Hepatocyte (in vitro differentiated cells): ENCODE data around the gene ANXA2. TPM values are rescaled to one million over a fixed set of nuclear protein-coding genes. Genes with fewer than 3 reads are reported as not detected.

Experiments used
- DNase-seq: peaks from one replicate; pipeline ENCODE4 v3.0.0-alpha.2; 2016; ENCODE audit warnings: low spot score
- H2AFZ ChIP-seq: fragments of 200-600 bp; sonication (generic); 2 replicates; pipeline ENCODE4 v1.6.0; 2016; ENCODE audit warnings: antibody characterized with exemption, mild to moderate bottlenecking
- H3K27ac ChIP-seq: fragments of 200-600 bp; sonication (generic); 2 replicates; pipeline ENCODE4 v1.5.1; 2016; ENCODE audit warnings: mild to moderate bottlenecking
- H3K27me3 ChIP-seq: fragments of 200-600 bp; sonication (generic); 2 replicates; pipeline ENCODE4 v1.6.1; 2016
- H3K36me3 ChIP-seq: fragments of 200-600 bp; sonication (generic); replicated peaks from 2 replicates; pipeline ENCODE4 v1.5.1; 2016; ENCODE audit warnings: low read depth; ENCODE audit not compliant: insufficient read depth
- H3K4me1 ChIP-seq: fragments of 200-600 bp; sonication (generic); 2 replicates; pipeline ENCODE4 v1.5.1; 2016; ENCODE audit warnings: mild to moderate bottlenecking, moderate library complexity; ENCODE audit not compliant: insufficient read depth
- H3K4me2 ChIP-seq: fragments of 200-600 bp; sonication (generic); 2 replicates; pipeline ENCODE4 v1.6.0; 2016
- H3K4me3 ChIP-seq: fragments of 200-600 bp; sonication (generic); 2 replicates; pipeline ENCODE4 v1.5.1; 2016; ENCODE audit warnings: mild to moderate bottlenecking
- H3K79me2 ChIP-seq: fragments of 200-600 bp; sonication (generic); 2 replicates; pipeline ENCODE4 v1.6.0; 2017; ENCODE audit warnings: mild to moderate bottlenecking
- H3K9me2 ChIP-seq: fragments of 200-600 bp; sonication (generic); replicated peaks from 2 replicates; pipeline ENCODE4 v1.6.0; 2017; ENCODE audit warnings: mild to moderate bottlenecking; ENCODE audit not compliant: insufficient read depth
- H3K9me3 ChIP-seq: fragments of 200-600 bp; sonication (generic); 2 replicates; pipeline ENCODE4 v1.5.1; 2016; ENCODE audit warnings: low read depth, mild to moderate bottlenecking
- H4K20me1 ChIP-seq: fragments of 200-600 bp; sonication (generic); 2 replicates; pipeline ENCODE4 v1.6.0; 2016; ENCODE audit warnings: mild to moderate bottlenecking; ENCODE audit not compliant: insufficient read depth, poor library complexity, severe bottlenecking
- EZH2 ChIP-seq: fragments of 200-600 bp; sonication (generic); IDR thresholded peaks from 2 replicates; pipeline ENCODE4 v1.6.1; 2016; ENCODE audit warnings: antibody characterized with exemption, mild to moderate bottlenecking, borderline replicate concordance
- EZH2phosphoT487 ChIP-seq: fragments of 200-600 bp; sonication (generic); IDR thresholded peaks from one replicate; pipeline ENCODE4 v1.6.1; 2018; ENCODE audit warnings: antibody characterized with exemption, mild to moderate bottlenecking, low read depth, moderate library complexity; ENCODE audit not compliant: unreplicated experiment, severe bottlenecking
- WGBS: methylation state at CpG from one replicate; pipeline ENCODE4 v1.1.6; 2016; ENCODE audit warnings: low lambda C conversion rate; ENCODE audit errors: missing lambda C conversion rate; 5-methylcytosine and 5-hydroxymethylcytosine counted together
- polyA plus RNA-seq: library from polyadenylated mRNA; unstranded; fragments of >200 nt; fragmentation: Nextera tagmentation; extraction: Ambion mirVana; gene quantifications from 2 replicates; pipeline ENCODE4 v1.2.1, GENCODE V29; 2016
- total RNA-seq: library from RNA; depleted of rRNA; stranded (reverse); fragments of >200 nt; gene quantifications from 2 replicates; pipeline ENCODE4 v1.2.3, GENCODE V29; 2014
- TF ChIP-seq, protein P1 (sequence below): fragments of 200-600 bp; sonication (generic); IDR thresholded peaks from 2 replicates; pipeline ENCODE4 v1.5.1; 2016; ENCODE audit warnings: antibody characterized with exemption, mild to moderate bottlenecking; ENCODE audit not compliant: poor library complexity

ANXA2 gene
- total and polyA plus RNA-seq, 2 experiments from 2014 or later: 1,220 to 1,699 TPM

DNA sequence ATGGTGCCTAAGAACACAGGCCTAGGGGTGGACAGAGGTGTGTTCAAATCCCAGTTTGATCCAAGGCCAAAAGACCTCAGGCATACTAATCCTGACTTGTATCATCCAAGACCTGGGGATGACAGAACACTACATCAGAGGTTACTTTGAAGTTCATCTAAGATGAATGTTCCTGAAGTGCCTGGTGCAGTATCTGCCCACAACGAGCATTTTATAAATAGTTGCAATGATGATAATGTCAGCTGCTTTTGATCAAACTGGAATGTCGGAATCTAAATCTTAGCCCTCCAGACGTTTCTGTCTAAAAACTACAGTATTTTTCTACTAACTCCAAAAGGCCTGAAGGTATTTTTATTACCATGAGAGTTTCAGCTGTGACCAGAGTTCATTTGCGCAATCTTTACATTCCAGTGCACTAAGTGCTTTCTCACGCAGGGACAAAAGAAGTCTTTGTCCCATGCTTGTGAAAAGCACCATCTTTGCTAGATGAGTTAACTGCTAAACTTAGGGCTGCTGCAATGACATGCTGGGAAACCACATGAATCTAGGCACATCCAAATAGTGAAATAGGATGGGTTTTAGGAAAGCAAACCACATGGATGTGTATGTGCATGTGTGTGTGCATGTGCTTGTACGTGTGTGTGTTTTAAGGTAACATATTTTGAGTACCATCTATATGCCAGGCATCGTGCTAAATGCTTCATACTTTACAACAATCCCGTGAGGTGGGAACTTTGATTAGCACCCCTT lies 18.1 kb downstream of the ANXA2 start:
- H3K27me3 ChIP-seq: no peaks in the 10 kb centered on the region
- peaks cover 76% of the 10 kb centered on the region for H3K79me2 ChIP-seq
- H2AFZ ChIP-seq: no peak overlapping the region
- no peaks in the 10 kb centered on the region for H3K9me2 ChIP-seq
- no peak overlapping the region for H3K4me3 ChIP-seq
- H3K27ac ChIP-seq: peak overlapping the region; percentile 91
- peaks cover 11% of the 10 kb centered on the region for H4K20me1 ChIP-seq
- H3K4me2 ChIP-seq: peak overlapping the region; percentile 14
- H3K9me3 ChIP-seq: no peaks in the 10 kb centered on the region
- 30% methylated on average over 8 of the region's 8 CpGs for WGBS
- DNase-seq: peak; percentile 83
- peaks cover 39% of the 10 kb centered on the region for H3K4me1 ChIP-seq
- TF ChIP-seq EZH2 (no peak), EZH2phosphoT487 (no peak)
- TF ChIP-seq, protein P1, sequence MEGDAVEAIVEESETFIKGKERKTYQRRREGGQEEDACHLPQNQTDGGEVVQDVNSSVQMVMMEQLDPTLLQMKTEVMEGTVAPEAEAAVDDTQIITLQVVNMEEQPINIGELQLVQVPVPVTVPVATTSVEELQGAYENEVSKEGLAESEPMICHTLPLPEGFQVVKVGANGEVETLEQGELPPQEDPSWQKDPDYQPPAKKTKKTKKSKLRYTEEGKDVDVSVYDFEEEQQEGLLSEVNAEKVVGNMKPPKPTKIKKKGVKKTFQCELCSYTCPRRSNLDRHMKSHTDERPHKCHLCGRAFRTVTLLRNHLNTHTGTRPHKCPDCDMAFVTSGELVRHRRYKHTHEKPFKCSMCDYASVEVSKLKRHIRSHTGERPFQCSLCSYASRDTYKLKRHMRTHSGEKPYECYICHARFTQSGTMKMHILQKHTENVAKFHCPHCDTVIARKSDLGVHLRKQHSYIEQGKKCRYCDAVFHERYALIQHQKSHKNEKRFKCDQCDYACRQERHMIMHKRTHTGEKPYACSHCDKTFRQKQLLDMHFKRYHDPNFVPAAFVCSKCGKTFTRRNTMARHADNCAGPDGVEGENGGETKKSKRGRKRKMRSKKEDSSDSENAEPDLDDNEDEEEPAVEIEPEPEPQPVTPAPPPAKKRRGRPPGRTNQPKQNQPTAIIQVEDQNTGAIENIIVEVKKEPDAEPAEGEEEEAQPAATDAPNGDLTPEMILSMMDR: no peak
- H3K36me3 ChIP-seq: no peaks in the 10 kb centered on the region

GRCh38 chr15:60379185-60379524 lies 18.6 kb downstream of the ANXA2 start:
- H3K4me1 ChIP-seq: peaks cover 43% of the 10 kb centered on the region
- H4K20me1 ChIP-seq: peaks cover 8% of the 10 kb centered on the region
- H2AFZ ChIP-seq: no peak overlapping the region
- no peak for TF ChIP-seq EZH2phosphoT487
- TF ChIP-seq EZH2: no peak
- TF ChIP-seq, protein P1: no peak
- no peaks in the 10 kb centered on the region for H3K27me3 ChIP-seq
- H3K9me3 ChIP-seq: no peaks in the 10 kb centered on the region
- WGBS: 100% methylated on average over 1 of the region's 1 CpG
- peak overlapping the region; percentile 91 for H3K27ac ChIP-seq
- peaks cover 72% of the 10 kb centered on the region for H3K79me2 ChIP-seq
- no peak overlapping the region for H3K4me3 ChIP-seq
- no peak for DNase-seq
- H3K36me3 ChIP-seq: no peaks in the 10 kb centered on the region
- no peaks in the 10 kb centered on the region for H3K9me2 ChIP-seq
- peak overlapping the region; percentile 14 for H3K4me2 ChIP-seq

- Histone ChIP-seq H3K36me3 (no peaks in the 10 kb centered on the region), H3K9me2 (no peaks in the 10 kb centered on the region), H3K27me3 (no peaks in the 10 kb centered on the region), H2AFZ (no peak overlapping the region), H3K4me1 (peaks cover 64% of the 10 kb centered on the region), H3K4me3 (no peak overlapping the region), H3K27ac (peak overlapping the region; percentile 91), H3K9me3 (no peaks in the 10 kb centered on the region), H4K20me1 (no peaks in the 10 kb centered on the region), H3K79me2 (peaks cover 72% of the 10 kb centered on the region), H3K4me2 (no peak overlapping the region)
- no peak for DNase-seq
- TF ChIP-seq, protein P1: no peak
- TF ChIP-seq EZH2phosphoT487 (no peak), EZH2 (no peak)
- 85% methylated on average over 12 of the region's 12 CpGs for WGBS
Measured at GRCh38 chr15:60376677-60377095, 21.1 kb downstream of the ANXA2 start.
